ENCODE measurements around the gene FDPS.

Gene FDPS

GRCh38 chr1:155308493-155309422 lies at the start of gene FDPS:
FDPS (plus strand) TSS chr1:155308866; CDS start chr1:155309790, 924 bp downstream.
- peak; percentile 98 for DNase-seq (ENCODE audit: low spot score)

- no peak for DNase-seq (ENCODE audit: low spot score)
These were observed 48.4 kb upstream of the FDPS start for GRCh38 chr1:155260276-155260675.

- DNase-seq (ENCODE audit: low spot score) = peak; percentile 44
These were observed 47.2 kb upstream of the FDPS start for GRCh38 chr1:155261493-155261851.

- DNase-seq (ENCODE audit: low spot score) = peak; percentile 97
These were observed 46.6 kb upstream of the FDPS start, which contains the start of gene SCAMP3 for GRCh38 chr1:155261852-155262673. SCAMP3 (minus strand) TSS chr1:155262360; CDS start chr1:155262151, 209 bp downstream.

GRCh38 chr1:155263067-155263466 lies 45.6 kb upstream of the FDPS start:
- no peak for DNase-seq (ENCODE audit: low spot score)

GRCh38 chr1:155266553-155266952 lies 42.1 kb upstream of the FDPS start:
- DNase-seq (ENCODE audit: low spot score) = no peak

GRCh38 chr1:155267373-155267772 lies 41.3 kb upstream of the FDPS start:
- DNase-seq (ENCODE audit: low spot score) = no peak

GRCh38 chr1:155268630-155269029 lies 40.0 kb upstream of the FDPS start:
- no peak for DNase-seq (ENCODE audit: low spot score)

- DNase-seq (ENCODE audit: low spot score) = no peak
These were observed 39.3 kb upstream of the FDPS start for GRCh38 chr1:155269381-155269780.

GRCh38 chr1:155272466-155273342 lies 36.0 kb upstream of the FDPS start:
- DNase-seq (ENCODE audit: low spot score) = peak; percentile 39

GRCh38 chr1:155273343-155274245 lies 35.1 kb upstream of the FDPS start, which contains the start of gene CLK2:
CLK2 (minus strand) TSS chr1:155273504; CDS start chr1:155270977, 2,527 bp downstream.
- peak; percentile 94 for DNase-seq (ENCODE audit: low spot score)

- peak; percentile 93 for DNase-seq (ENCODE audit: low spot score)
These were observed 31.4 kb upstream of the FDPS start, which contains the start of gene HCN3 for GRCh38 chr1:155277070-155277901. HCN3 (plus strand) TSS chr1:155277463; CDS start chr1:155277591, 128 bp downstream.

GRCh38 chr1:155277902-155278688 lies 30.6 kb upstream of the FDPS start:
- no peak for DNase-seq (ENCODE audit: low spot score)

GRCh38 chr1:155278689-155279160 lies 29.9 kb upstream of the FDPS start:
- DNase-seq (ENCODE audit: low spot score) = no peak

GRCh38 chr1:155279268-155279667 lies 29.4 kb upstream of the FDPS start:
- no peak for DNase-seq (ENCODE audit: low spot score)

GRCh38 chr1:155282488-155283091 lies 26.1 kb upstream of the FDPS start:
- DNase-seq (ENCODE audit: low spot score) = no peak

- DNase-seq (ENCODE audit: low spot score) = no peak
These were observed 24.2 kb upstream of the FDPS start for GRCh38 chr1:155284476-155284875.

GRCh38 chr1:155285063-155285462 lies 23.6 kb upstream of the FDPS start:
- no peak for DNase-seq (ENCODE audit: low spot score)
